Medulla oblongata (tissue), 1 donor: ENCODE measurements around the gene PRKCH.

ENCODE experiments used
- DNase-seq: peaks from one replicate; pipeline ENCODE4 v3.0.0-alpha.2; 2015; ENCODE audit errors: extremely low spot score

Gene PRKCH

DNA sequence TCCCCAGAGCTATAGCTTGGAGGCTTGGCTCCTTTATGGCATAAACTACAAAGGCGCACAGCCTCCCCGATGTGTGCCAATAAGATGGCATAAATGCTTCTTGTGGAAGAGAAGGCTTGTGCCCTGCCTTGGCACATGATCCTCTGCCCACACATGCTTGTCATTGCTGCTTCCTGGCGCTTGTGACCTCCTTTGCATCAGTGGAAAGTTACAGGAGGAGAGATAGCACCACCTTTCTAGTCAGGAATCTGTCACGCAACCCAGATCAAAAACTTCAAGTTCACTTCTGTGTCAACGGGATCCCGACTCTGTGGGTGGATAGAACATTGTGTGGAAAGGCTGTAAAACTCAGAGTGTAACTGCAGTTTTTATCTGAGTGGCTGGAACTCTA lies 190.2 kb downstream of the PRKCH start:
- no peak for DNase-seq

DNA sequence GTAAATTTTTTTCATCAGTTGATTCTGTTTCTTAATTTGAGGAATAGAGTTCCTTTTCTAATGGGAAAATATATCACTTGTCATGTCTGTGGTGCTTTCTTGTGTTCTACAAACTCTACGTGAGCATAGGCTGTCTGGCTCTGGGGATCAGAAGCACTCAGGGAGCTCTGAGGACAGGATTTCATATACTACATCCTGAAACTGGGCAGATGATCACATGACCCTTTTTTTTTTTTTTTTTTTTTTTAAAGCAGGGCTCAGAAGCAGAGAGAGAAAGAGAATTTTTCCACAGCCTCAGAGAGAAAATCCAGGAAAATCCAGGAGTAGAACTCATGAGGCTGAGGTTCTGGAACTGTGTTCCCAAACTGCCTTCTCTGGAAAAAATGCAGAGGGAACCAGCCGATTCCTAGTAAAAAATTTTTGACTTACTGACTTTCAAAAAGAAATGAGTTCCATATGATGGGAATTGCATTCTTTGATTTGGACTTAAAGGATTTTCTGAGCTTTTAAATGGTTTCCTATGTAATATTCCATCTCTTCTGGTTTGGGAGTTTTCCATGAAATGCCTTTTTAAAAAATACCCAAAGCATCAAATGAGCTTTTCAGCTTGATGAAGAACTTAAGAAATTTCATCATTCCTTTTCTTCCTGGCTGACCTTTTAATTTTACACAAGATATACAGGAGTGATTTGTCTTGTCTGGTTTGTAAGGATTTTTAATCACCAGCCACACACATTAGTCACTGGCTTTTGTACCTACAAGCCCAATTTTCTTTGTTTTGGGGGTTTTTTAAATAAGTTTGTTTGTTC lies 190.9 kb downstream of the PRKCH start:
- DNase-seq = no peak

DNA sequence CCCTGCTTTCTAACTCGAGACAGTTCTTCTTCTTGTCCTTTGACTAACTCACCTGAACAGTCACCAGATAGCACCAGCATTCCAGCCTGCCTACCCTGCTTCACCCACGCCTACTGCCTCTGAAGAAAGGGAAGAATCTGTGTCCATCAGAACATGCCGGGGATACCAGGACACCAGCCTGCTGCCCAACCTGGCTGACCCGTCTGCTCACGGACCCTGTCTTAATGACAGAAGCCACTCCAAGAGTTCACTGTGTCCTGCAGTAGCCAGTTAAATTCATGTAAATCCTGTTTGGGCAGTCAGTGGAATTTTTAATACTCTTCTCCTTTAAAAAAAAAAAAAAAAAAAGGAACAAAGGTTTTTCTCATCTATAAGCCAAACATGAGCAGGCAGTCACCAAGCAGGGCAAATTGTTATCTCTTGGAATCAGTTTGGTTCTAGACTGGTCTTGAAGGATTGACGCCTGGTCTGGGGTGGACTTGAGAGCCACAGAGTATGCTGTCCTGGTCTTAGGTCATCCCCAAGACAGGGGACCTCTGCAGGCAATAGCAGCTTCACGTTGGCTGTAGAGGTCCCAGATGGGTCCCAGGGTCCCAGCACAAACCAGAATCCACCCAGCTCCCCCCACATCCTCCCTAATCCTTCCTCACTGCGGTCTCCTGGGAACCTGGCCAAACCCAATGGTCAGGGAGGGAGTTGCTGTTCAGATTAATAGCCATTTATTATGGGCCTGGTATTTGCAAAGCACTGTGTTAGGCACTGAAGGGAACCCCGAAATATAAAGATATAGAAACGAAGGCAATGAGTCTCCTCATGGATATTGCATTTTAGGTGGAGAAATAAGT lies 192.8 kb downstream of the PRKCH start:
- DNase-seq = no peak

DNA sequence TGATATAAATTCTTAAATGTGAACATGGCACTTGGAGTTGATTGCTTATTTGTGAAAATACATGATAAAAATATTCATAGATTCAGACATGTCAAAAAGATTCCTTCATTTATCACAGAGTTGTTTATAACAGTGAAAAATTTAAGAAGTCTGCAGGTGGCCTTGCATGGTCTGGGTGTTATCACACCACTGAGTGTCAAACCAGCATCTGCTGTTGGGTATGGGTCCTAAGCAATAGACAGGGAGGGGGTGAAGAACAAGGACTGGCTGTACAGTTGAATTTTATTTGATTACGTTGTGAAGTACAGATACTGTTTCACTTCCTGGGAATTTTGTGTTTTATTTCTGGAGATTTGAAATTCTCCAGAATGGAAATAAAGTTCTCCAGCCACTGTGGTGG lies 193.5 kb downstream of the PRKCH start:
- DNase-seq = no peak

DNA sequence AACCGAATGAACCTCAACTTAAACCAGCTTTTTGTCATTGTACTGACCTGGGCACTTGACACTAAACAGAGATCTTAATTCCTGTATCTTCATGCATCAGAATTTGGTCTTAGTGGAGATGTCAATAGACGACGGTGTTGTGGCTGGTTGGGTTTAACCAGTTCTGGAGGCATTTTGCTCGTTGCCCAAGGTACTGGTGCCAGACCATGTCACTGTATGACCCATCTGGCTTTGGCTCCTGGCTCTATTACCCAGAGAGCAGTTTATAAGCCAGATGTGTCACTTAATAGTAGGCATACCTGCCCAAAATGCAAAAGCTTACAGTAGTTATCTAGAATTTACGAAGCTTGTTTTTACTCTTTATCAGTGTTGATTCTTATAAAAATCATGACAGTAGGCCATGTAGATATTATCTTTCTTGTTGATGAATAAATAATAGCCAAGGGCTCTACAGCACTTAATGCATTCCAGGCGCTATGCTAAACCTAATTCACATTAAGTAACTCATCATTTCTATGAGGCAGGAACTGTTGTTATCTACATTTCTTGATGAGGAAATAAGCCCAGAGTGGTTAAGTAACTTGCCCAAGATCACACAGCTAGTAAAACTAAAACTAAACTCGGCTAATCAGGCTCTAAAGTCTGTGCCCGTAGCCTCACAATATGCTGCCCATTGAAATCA lies 194.2 kb downstream of the PRKCH start:
- DNase-seq = no peak

DNA sequence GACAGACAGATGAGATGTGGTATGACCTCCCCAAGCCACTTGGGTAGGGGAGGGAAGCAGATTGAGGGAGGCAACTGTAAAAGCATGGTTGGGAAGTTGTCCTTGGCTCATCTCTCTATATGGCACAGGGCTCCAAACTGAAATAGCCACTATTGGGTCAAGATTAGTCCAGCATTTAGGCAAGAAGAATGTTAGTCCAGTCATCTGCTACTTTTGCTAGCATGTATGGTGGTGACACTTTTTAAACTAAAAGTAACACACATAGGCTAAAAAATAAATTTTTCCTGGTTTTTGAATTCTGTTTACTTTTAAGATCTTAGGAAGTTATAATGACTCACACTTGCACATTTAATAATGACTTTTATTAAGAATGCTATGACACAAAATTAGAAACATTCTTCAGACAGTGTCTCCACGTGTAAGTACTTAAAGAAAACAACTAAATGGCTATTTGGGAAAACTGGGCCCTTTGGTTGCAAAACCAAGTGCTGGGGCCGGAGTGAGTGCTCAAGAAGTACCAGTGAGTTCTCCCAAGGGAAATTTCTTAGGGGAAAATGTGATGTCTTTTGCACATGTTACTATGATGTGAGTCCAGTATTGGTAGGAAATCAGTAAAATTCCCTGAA lies 194.9 kb downstream of the PRKCH start:
- no peak for DNase-seq

DNA sequence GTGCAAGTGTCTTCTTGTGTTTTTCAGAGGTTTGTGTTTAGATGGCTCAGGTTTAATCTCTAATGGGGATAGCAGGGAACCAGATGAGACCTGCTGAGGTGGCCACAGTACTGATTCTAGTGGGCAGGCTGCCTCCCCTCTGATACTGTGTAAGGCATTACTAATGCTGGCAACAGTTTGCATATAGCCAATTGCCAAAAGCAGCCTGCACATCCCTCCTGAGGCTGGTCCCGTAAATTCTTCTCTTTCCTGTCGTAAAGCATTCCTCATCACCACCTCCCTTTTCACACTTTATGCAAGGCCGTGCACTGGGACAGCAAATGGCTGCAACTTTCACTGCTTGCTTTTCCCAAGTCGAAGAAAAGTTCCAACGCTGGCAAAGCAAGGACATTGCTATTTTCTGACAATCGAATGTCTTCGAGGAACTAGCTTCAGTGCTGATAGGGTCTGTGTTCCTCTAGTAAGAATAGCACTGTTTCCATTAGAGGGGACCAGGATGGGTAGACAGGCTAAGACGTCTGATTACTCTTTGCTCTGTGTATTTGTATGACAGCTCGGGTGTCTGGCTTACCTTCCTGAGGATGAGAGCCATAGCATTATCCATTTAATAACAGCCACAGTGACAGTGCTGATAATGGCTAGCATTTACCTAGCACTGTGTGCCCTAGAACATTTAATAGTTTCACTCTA lies 195.7 kb downstream of the PRKCH start:
- DNase-seq = no peak

DNA sequence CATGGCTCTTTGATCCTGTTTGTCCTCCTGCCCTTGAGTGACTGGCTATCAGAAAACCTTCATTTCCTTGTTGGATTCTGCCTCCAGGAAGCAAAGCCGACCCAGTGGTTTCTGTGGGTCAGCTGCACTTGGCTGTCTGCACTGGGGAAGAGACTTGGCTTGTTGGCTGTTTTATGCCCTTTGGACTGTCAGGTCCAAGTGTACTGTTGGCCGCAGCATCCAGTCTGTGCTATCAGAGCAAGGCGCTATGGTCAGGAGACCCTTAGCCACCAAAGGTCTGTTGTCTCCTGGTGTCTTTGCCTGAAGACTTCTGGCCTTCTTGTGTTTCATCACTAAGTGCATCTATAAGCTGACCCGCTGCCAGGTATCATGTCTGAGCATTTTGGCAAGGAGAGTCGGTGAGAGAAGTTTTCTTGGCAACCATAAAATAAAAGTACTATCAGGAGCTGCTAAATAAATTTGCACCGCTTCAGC lies 196.6 kb downstream of the PRKCH start:
- DNase-seq = no peak

DNA sequence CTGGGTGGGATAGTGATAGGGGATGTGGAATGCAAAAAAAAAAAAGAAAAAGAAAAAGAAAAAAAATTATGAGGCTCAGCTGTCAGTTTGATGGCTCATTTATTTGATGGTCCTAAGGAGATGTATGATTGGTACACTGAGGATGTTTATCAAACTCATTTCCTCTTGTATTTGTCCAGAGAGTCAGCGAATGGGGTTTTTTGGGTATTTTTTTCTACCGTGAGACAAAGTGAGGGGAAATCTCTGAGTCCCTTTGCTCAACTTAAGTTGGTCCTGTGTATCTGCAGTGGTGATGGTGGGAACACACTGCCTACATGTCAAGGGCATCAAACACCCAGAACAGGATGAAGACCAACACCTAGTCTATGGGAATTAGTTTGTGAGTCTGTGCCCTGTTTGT lies 197.0 kb downstream of the PRKCH start:
- DNase-seq = no peak

DNA sequence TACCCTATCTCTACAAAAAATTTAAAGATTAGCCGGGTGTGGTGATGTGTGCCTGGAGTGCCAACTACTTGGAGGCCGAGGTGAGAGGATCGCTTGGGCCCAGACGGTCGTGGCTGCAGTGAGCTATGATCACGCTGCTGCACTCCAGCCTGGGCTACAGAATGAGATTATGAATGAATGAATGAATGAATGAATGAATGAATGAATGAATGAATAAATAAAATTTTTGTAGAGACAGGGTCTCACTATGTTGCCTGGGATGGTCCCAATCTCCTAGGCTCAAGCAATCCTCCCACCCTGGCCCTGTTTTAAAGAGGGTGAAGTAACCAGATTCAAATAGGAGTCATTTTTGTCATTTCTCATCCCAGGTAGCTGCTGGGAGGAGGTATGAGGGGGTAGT lies 197.7 kb downstream of the PRKCH start:
- DNase-seq = no peak

DNA sequence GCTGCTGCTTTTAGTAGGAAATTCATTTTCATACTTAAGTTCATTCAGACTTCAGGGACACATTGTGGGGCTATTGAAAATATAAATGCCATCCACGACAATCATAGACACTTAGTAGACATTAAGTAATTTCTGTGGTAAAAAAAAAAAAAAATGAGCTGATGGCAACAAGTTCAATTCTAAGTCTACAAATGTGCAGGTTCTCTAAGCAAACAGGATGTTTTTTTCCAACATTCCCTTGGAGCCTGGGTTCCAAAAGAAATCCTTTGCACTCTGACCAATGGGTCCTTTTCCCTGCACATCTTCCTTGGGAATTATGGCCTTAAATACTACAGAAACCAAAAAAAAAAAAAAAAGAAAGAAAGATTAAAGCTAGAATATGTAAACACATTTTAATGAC lies 198.4 kb downstream of the PRKCH start:
- no peak for DNase-seq

DNA sequence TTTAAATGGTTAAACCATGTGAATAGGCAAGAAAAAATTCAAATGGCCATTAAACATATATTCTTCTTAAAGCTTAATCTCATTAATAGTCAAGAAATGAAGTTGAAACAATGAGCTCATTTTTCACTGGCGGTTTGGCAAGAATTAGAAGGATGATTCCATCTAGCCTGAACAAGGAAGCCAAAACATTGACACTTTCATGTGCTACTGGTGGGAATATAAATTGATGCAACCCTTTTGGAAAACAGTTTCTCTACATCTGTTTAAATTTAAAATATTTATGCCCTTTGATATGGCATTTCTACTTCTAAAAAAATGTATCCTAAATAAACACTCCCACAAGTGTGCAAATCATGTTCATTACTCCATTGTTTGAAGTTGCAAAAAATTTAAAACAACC lies 199.2 kb downstream of the PRKCH start:
- no peak for DNase-seq

DNA sequence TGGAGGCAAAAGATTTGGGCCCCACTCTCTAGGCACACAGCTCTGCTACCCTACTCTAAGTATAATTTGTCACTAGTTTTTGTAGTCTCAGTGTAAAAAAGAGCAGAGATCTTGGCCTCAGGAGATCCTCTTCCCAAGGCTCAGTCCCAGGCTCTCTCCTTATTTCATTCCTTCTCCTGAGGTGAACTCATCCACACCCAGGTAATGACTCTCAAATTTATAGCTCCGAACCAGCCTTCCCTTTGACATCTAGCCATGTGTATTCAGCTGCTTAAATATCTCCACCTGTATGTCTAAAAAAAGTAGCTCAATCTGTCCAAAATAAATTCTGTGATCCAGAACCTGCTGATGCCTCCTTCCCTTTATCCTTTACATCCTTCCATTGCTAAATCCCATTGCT lies 200.4 kb downstream of the PRKCH start:
- no peak for DNase-seq

DNA sequence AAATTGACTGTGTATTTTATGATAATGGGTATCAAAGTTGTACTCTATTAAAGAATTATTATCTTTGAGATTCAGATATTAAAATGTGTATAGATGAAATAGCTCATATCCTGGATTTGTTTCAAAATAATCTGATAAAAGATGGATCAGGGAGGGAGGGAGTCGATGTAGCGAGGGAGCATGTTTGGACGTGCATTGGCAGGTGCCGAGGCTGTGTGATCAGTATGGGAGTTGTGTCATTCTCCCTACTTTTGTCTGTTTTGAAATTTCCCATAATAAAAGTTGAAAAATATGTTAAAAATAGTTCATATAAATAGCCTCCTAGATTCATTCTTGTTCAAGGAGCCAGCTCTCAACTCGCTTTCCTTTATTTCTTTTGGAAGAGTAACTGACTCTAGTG lies 202.4 kb downstream of the PRKCH start:
- DNase-seq = no peak

DNA sequence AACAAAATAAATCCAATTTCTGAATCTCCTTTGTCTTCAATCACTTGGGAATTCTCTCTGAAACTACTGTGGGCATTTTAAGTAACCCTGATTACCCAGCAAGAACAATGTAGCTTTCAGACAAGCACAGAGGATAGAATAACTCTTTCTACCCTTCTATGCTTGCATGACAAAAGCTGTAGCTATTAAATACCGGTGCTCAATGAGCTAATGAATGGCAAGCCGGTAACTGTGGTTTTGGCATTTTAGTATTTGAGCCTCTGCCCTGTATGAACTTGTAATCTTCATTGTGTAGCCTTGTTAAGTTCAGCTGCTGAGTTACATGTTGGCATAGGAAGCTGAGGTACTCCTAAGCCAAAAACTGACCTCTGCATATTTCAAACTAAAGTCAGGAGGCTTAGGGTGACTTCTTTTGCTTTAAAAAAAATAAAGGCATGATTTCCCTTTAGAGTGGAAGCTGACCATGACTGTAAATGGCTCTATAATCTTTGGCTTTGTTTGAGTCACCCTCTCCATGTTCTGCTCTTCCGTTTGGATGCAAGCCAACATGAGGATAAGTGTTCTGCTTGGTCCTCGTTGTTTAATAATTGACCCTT lies 202.9 kb downstream of the PRKCH start:
- peak; percentile 40 for DNase-seq

DNA sequence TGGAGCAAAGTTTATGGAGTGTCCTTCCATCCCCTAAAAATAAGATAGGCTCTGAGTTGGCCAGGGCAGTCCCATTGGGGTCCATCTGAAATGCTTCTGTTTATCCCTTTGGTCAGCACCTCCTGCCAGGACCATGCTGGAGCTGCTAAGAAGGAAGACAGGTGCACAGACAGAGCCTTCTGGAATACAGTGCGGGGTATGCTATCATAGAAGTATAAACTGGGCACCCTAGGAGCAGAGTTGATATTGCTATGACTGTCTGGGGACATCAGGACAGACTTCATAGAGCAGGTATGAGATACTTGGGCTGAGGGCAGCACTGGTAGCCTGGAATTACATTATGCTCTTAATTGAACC lies 203.5 kb downstream of the PRKCH start:
- DNase-seq = no peak

DNA sequence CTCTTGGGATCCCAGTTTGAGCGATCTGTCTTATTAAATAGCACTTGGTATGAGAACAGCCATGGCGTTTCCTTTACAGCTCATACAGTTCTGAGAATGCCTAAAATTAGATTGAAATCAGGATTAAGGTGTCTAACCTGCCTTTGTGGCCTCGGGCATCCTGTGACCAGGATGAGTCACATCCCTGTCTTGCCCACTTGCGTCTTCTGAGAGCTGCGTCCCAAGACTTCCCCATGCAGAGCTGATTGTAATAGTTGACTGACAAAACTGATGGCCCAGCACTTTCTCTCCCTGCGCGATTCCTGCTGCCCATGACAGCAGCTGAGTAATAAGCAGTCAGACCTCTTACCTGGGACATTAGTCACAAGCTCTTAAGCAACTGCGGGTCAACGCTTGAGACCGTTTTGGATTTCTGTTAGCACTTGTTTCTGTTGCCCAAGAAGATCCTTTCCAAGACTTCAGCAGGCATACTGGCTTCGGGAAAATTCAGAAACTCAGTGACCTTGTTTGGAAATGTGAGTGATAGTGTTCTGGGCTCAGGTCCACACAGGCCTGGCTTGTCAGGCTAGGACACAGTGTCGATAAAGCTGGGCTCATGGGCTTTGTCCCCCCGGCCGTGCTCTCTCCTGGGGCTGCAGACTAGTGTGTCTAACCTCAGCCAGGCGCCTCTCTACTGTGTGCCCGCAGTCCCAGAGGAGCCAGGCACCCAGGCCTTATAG lies 204.1 kb downstream of the PRKCH start:
- DNase-seq = peak; percentile 82

DNA sequence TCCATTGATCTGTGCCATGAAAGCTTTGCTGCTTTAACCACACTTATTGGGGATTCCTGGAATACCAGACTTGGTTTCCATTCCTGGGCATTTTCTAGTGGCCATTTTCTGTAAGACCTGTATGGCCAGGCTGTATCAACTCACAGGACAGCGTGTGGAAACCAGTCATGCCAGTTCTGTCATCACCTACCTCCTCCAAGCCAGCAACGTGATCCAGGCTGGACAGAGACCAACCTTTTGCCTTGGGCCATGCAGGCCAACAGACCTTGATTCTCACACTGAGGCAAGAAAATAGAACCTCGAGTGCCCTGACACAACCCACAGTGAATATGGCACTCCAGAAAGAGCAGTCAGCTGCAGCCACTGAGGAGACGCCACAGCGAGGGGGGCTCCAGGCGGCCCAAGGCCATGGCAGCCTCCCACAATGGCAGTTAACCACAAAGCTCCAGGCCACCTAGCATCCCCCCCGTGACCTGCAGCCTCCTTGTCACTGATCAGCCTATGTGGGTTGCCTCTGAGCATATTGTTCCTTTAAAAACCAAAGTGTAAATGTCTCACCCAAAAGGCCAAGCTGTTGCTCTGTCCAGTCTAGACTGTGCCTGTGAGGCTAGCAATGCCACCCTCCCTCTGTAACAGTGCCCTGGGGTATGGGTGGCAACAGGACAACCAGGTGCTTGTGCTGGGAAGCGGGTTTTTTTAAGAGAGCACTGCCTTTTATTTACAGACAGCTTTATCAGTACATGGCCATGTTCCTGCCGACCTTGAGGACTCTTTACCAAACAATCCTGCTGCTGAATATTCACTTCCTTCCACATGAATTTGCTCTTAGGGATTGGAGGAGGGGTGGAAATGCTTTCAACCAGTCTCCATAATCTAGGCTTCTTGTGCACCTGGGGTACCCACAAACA lies 205.3 kb downstream of the PRKCH start:
- DNase-seq = no peak

DNA sequence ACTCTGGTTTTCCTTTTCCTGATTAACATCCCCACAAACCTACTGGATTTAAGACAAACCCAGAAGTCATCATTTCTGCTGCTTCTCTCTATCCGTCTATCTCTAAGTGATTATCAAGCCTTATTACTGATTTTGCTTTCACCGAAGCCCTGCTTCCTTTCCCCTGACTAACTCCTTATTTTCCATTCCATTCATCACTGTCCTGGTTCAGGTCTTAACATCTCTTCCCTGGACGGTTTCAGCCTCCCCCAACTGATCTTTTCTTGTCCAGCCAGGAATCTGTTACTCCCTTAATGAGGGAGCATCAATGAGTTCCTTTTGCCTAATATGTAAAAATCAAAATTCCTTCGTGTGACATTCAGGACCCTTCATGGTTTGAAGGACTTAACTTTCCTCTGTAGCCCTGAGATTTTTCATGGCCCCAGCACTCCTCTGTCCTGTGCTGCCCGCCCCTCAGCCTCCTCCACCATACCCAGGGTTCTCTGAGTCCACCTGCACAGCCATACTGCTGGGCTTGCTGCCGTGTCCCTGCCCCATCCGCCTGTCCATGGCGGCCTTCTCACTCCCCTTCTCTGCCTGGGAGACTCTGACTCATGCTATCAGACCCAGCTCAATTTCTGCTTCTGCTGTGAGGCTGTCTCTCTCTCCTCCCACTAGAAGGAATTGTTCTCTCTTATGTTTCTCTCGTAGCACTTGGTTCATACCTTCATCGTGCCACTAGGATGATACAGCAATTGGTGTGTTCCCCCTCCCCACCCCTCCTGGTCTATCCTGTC lies 206.1 kb downstream of the PRKCH start:
- no peak for DNase-seq
